T-cell (primary cell): ENCODE measurements around the gene ZMAT2. TPM values are rescaled to one million over a fixed set of nuclear protein-coding genes. Genes with fewer than 3 reads are reported as not detected.

Experiments used
- total RNA-seq, 35 experiments: library from RNA in 6 of 35; stranded (reverse) in 6 of 35; fragments of 120-200 nt in 1 of 35; gene quantifications; one replicate each; pipeline versions ENCODE4 v1.2.1 to v1.2.4 and lab custom pipeline; 2013 to 2026

The ZMAT2 gene
- total RNA-seq, 5 donors from 2014 or later (not counting 1 experiment from before 2014, with no cell fraction given), result 39.9 to 59.5 (median 58.0) TPM

Other genes starting within 250 kb of the ZMAT2 start
- 10 to 100 TPM; 10.6 to 23.6 (median 20.4) TPM for gene EIF4EBP3, start 152.8 kb upstream of the ZMAT2 start, total RNA-seq
- 10 to 100 TPM; 26.8 to 30.5 (median 28.4) TPM for gene SRA1, start 143.0 kb upstream of the ZMAT2 start, total RNA-seq
- gene APBB3, start 135.8 kb upstream of the ZMAT2 start, total RNA-seq, result 10 to 100 TPM; 53.9 to 70.5 (median 64.1) TPM
- gene SLC35A4, start 135.6 kb upstream of the ZMAT2 start, total RNA-seq, result 10 to 100 TPM; 47.7 to 75.2 (median 72.4) TPM
- 1 to 10 TPM in 4 of 5 donors, under 1 TPM in 1; 0.70 to 1.8 (median 1.3) TPM for gene CD14, start 67.3 kb upstream of the ZMAT2 start, total RNA-seq
- gene TMCO6, start 61.0 kb upstream of the ZMAT2 start, total RNA-seq, result 10 to 100 TPM; 24.9 to 56.8 (median 52.2) TPM
- 10 to 100 TPM; 36.6 to 48.8 (median 45.4) TPM for gene NDUFA2, start 52.8 kb upstream of the ZMAT2 start, total RNA-seq
- 100 to 1,000 TPM; 139 to 166 (median 152) TPM for gene IK, start 52.6 kb upstream of the ZMAT2 start, total RNA-seq
- 10 to 100 TPM; 36.6 to 50.9 (median 42.9) TPM for gene WDR55, start 35.5 kb upstream of the ZMAT2 start, total RNA-seq
- gene DND1, start 26.9 kb upstream of the ZMAT2 start, total RNA-seq, result 1 to 10 TPM; 3.0 to 6.4 (median 5.5) TPM
- 10 to 100 TPM; 55.8 to 71.1 (median 70.0) TPM for gene HARS1, start 9.1 kb upstream of the ZMAT2 start, total RNA-seq
- 10 to 100 TPM; 30.7 to 58.5 (median 52.7) TPM for gene HARS2, start 9.0 kb upstream of the ZMAT2 start, total RNA-seq
- not detected for gene PCDHA1, start 85.7 kb downstream of the ZMAT2 start, total RNA-seq
- gene PCDHA2, start 94.4 kb downstream of the ZMAT2 start, total RNA-seq, result not detected
- gene PCDHA3, start 100.6 kb downstream of the ZMAT2 start, total RNA-seq, result not detected
- gene PCDHA4, start 106.6 kb downstream of the ZMAT2 start, total RNA-seq, result not detected
- gene PCDHA5, start 121.2 kb downstream of the ZMAT2 start, total RNA-seq, result not detected
- not detected for gene PCDHA6, start 127.5 kb downstream of the ZMAT2 start, total RNA-seq
- not detected for gene PCDHA7, start 133.8 kb downstream of the ZMAT2 start, total RNA-seq
- not detected for gene PCDHA8, start 140.7 kb downstream of the ZMAT2 start, total RNA-seq
- not detected for gene PCDHA9, start 147.9 kb downstream of the ZMAT2 start, total RNA-seq
- gene PCDHA10, start 155.4 kb downstream of the ZMAT2 start, total RNA-seq, result under 1 TPM in 1 of 5 donors, not detected in 4; 0.07 TPM
- gene PCDHA11, start 168.5 kb downstream of the ZMAT2 start, total RNA-seq, result not detected
- not detected for gene PCDHA12, start 174.9 kb downstream of the ZMAT2 start, total RNA-seq
- not detected for gene PCDHA13, start 181.7 kb downstream of the ZMAT2 start, total RNA-seq
- gene PCDHAC1, start 225.9 kb downstream of the ZMAT2 start, total RNA-seq, result under 1 TPM in 1 of 5 donors, not detected in 4; 0.06 TPM